ENCODE measurements around the gene RXRA. TPM values are rescaled to one million over a fixed set of nuclear protein-coding genes. Genes with fewer than 3 reads are reported as not detected.

Gene RXRA
- total and polyA plus RNA-seq, 2 of the 13 experiments (the other 11 are each of a cell fraction or from before 2014, with no cell fraction given), result 18.9 to 29.2 TPM

GRCh38 chr9:134434894-134435506, 108.7 kb downstream of the RXRA start (continued):
- no peak for TF ChIP-seq AKNA (CRISPR knock-in tag; IDR thresholded peaks at IDR 0.05; ENCODE audit: borderline replicate concordance)
- no peak for TF ChIP-seq GMEB2 (CRISPR knock-in tag; IDR thresholded peaks at IDR 0.05; ENCODE audit: low read depth)
- no peak for TF ChIP-seq ZBTB34 (CRISPR knock-in tag; IDR thresholded peaks at IDR 0.05)
- TF ChIP-seq ZNF382 (CRISPR knock-in tag; IDR thresholded peaks at IDR 0.05; ENCODE audit: borderline replicate concordance), result no peak
- TF ChIP-seq ZMAT3 (CRISPR knock-in tag; conservative IDR thresholded peaks at IDR 0.05), result no peak
- no peak for TF ChIP-seq ZC3H13 (CRISPR knock-in tag; IDR thresholded peaks at IDR 0.05)
- TF ChIP-seq FOXA1 (IDR thresholded peaks at IDR 0.05), result no peak
- TF ChIP-seq FOXA1 (CRISPR knock-in tag; IDR thresholded peaks at IDR 0.05), result 0 out of 2 replicates have a peak, but pooled peaks have one; percentile 22
- no peak for TF ChIP-seq ZNF260 (CRISPR knock-in tag; IDR thresholded peaks at IDR 0.05; ENCODE audit: borderline replicate concordance, low read depth)
- TF ChIP-seq ZBED4 (CRISPR knock-in tag; IDR thresholded peaks at IDR 0.05; ENCODE audit: borderline replicate concordance), result 0 out of 2 replicates have a peak, but pooled peaks have one; percentile 57
- TF ChIP-seq IRF9 (CRISPR knock-in tag; IDR thresholded peaks at IDR 0.05; ENCODE audit: borderline replicate concordance), result no peak
- 0 out of 2 replicates have a peak, but pooled peaks have one; percentile 36 for TF ChIP-seq TOPORS (CRISPR knock-in tag; IDR thresholded peaks at IDR 0.05)
- no peak for TF ChIP-seq POGK (CRISPR knock-in tag; conservative IDR thresholded peaks at IDR 0.05)
